Measurements from ENCODE around the gene ACACA.

Gene ACACA

DNA sequence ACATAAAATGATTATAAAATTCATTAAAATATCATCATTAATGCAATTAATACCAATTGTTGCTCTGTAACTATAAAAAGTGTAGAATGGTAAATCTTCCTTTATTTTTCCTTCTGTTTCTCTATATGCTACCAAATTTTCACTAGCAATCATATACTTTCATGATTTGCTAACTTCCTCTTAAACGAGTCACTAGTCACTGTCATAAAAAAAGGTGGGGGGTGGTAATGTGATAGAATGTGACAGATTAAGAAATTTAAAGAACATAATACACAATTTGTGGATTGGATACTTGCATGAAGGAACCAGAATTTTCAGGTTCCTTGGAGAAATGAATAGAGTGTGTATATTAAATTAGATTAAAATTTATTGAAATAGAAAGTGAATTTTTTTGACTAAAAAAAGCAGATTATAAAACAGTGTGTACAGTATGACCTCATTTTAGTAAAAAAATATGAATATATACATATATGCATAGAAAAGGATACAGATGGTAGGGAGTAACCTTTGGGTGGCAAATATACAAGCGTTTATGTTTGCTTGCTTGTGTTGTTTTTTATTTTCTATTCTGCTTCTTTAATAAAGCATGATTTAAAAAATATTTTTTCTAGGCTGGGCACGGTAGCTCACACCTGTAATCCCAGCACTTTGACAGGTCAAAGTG lies 87.6 kb downstream of the ACACA start:
- no peak overlapping the region for H3K4me3 ChIP-seq (ENCODE audit: low read length)
- DNase-seq (ENCODE audit: low read depth) = no peak
- TF ChIP-seq, protein P1, sequence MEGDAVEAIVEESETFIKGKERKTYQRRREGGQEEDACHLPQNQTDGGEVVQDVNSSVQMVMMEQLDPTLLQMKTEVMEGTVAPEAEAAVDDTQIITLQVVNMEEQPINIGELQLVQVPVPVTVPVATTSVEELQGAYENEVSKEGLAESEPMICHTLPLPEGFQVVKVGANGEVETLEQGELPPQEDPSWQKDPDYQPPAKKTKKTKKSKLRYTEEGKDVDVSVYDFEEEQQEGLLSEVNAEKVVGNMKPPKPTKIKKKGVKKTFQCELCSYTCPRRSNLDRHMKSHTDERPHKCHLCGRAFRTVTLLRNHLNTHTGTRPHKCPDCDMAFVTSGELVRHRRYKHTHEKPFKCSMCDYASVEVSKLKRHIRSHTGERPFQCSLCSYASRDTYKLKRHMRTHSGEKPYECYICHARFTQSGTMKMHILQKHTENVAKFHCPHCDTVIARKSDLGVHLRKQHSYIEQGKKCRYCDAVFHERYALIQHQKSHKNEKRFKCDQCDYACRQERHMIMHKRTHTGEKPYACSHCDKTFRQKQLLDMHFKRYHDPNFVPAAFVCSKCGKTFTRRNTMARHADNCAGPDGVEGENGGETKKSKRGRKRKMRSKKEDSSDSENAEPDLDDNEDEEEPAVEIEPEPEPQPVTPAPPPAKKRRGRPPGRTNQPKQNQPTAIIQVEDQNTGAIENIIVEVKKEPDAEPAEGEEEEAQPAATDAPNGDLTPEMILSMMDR (IDR thresholded peaks at IDR 0.05; ENCODE audit: insufficient read depth, low read depth, low read length, missing control alignments) = no peak

DNA sequence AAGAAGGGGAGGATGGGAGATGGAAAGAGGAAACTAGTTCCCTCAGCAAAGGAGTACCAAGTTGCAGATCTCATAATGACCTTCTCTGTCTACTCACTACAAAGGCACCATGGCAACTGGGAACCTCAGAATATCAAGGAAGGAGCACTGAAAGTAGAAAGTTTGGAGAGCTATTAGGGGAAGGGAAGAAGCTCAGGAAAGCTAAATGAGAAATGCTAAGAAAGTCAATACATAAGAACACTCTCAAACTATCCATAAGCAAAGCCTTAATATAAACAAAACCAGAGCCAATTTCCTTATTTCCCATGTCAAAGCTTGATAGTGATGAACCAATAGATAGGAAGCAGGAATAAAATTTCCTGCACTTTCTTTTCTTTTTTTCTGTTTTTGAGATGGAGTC lies 88.8 kb downstream of the ACACA start:
- DNase-seq (ENCODE audit: low read depth) = no peak
- H3K4me3 ChIP-seq (ENCODE audit: low read length) = no peak overlapping the region
- TF ChIP-seq, protein P1 (IDR thresholded peaks at IDR 0.05; ENCODE audit: insufficient read depth, low read depth, low read length, missing control alignments) = no peak

DNA sequence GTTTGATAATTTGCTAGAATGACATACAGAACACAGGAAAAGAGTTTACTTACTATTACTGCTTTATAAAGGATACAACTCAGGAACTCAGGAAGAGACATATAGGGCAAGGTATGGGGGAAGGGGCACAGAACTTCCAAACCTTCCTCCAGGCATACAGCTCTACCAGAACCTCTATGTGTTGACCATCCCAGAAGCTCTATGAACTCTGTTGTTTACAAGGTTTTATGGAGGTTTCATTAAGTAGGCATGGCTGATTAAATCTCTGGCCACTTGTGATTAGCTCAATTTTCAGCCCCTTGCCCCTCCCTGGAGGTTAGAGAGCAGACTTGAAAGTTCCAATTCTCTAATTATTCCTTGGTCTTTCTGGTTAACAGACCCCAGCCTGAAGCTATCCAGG lies 91.0 kb downstream of the ACACA start:
- TF ChIP-seq, protein P1 (IDR thresholded peaks at IDR 0.05; ENCODE audit: insufficient read depth, low read depth, low read length, missing control alignments) = no peak
- H3K4me3 ChIP-seq (ENCODE audit: low read length) = no peak overlapping the region
- DNase-seq (ENCODE audit: low read depth) = no peak

DNA sequence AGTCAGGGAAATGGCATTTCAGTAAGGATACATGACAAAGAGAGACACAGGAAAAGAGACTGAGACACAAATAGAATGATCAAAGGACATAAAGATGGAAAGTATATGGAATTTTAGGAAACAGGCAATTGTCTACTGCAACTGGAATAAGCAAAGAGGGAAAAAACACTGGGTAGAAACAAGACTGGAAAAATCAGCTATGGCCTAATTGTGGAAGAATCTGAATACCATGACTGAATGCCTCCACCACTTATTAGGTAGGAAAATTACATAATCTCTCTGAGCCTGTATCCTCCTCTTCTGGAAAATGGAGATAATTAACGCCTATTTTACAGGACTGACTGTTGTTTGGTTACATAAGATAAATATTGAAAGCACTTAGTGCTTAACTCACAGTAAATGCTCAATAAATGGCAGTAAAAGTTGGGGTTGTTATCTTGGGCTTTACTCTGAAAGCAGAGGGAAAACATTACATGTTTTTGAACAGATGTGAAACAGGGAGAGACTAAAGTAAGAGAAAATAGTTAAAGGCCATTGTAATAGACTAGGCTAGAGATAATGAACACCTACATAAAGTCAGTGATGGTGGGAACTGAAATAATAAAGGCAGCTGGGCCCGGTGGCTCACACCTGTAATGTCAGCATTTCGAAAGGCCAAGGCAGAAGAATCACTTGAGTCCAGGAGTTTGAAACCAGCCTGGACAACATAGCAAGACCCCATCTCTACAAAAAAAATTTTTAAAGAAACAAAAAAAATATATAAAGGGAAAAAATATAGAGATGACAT lies 94.3 kb downstream of the ACACA start:
- DNase-seq (ENCODE audit: low read depth) = no peak
- TF ChIP-seq, protein P1 (IDR thresholded peaks at IDR 0.05; ENCODE audit: insufficient read depth, low read depth, low read length, missing control alignments) = no peak
- H3K4me3 ChIP-seq (ENCODE audit: low read length) = no peak overlapping the region

DNA sequence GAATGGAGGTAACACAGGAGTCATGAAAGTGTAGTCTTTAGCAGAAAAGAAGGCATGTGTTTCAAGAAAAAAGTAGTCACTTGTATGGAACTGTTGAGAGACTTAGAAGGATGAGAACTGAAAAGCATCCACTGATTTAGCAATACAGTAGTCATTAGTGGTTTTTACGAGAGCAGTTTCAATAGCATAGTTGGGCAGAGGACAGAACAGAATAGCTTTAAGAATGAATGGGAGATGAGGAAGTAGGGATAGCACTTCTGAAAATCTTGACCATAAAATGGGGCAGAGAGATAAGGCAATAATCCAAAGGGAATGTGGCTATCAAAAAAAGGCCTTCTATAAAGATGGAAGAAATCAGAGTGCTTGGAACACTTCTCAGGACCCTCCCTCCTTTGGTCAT lies 95.7 kb downstream of the ACACA start:
- H3K4me3 ChIP-seq (ENCODE audit: low read length) = no peak overlapping the region
- TF ChIP-seq, protein P1 (IDR thresholded peaks at IDR 0.05; ENCODE audit: insufficient read depth, low read depth, low read length, missing control alignments) = no peak
- DNase-seq (ENCODE audit: low read depth) = no peak

DNA sequence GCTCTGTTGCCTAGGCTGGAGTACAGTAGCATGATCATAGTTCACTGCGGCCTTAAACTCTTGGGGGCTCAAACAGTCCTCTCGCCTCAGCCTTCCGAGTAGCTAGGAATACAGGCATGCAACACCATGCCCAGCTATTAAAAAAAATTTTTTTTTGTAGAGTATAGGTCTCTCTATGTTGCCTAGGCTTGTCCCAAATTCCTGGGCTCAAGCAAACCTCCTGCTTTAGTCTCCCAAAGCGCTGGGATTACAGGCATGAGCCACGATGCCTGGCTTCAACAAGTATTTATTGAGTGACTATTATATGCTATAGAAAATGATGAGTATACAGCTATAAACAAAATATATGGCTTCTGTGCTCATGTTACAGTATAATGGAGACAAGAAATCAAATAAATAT lies 97.6 kb downstream of the ACACA start:
- TF ChIP-seq, protein P1 (IDR thresholded peaks at IDR 0.05; ENCODE audit: insufficient read depth, low read depth, low read length, missing control alignments) = no peak
- no peak overlapping the region for H3K4me3 ChIP-seq (ENCODE audit: low read length)
- DNase-seq (ENCODE audit: low read depth) = peak; percentile 64

Data from epithelial cell of esophagus (primary cell).